Stimulated activated CD4-positive, alpha-beta T cell treated with anti-CD3 and anti-CD28 coated beads, Interleukin-2, amount 100 ng/mL, for 24 hours (primary cell): ENCODE measurements around the gene CCDC9.

Experiments
- DNase-seq, 2 donors: peaks; one replicate each; pipeline ENCODE4 v3.0.0-alpha.2; 2020

The CCDC9 gene

GRCh38 chr19:47302249-47302648 lies 45.9 kb downstream of the CCDC9 start:
- DNase-seq = no peak

- DNase-seq = no peak
These were observed 47.6 kb downstream of the CCDC9 start for GRCh38 chr19:47303966-47304365.

GRCh38 chr19:47305309-47305751 lies 49.0 kb downstream of the CCDC9 start:
- peak; percentile 71 to 74 for DNase-seq

- no peak for DNase-seq
These were observed 50.0 kb downstream of the CCDC9 start for GRCh38 chr19:47306303-47306702.

GRCh38 chr19:47309038-47309437 lies 52.7 kb downstream of the CCDC9 start:
- DNase-seq = no peak

- no peak for DNase-seq
These were observed 53.3 kb downstream of the CCDC9 start, which contains the start of gene C5AR1 for GRCh38 chr19:47309608-47310007. TSS of gene C5AR1 (plus strand) at chr19:47309861. CDS start at chr19:47309896, 35 bp downstream.

GRCh38 chr19:47310323-47310722 lies 54.0 kb downstream of the CCDC9 start:
- DNase-seq = no peak

GRCh38 chr19:47310819-47311218 lies 54.5 kb downstream of the CCDC9 start:
- DNase-seq = no peak

GRCh38 chr19:47312366-47313006 lies 56.2 kb downstream of the CCDC9 start:
- no peak for DNase-seq

GRCh38 chr19:47313754-47314295 lies 57.5 kb downstream of the CCDC9 start:
- DNase-seq = no peak

GRCh38 chr19:47315125-47315821 lies 58.9 kb downstream of the CCDC9 start:
- peak; percentile 14 to 29 for DNase-seq

GRCh38 chr19:47316513-47316912 lies 60.2 kb downstream of the CCDC9 start:
- DNase-seq = no peak

GRCh38 chr19:47319923-47320871 lies 63.9 kb downstream of the CCDC9 start:
- DNase-seq = no peak
